ENCODE measurements around the gene GRM3.

GRM3 gene

GRCh38 chr7:86689363-86689762 lies 45.7 kb downstream of the GRM3 start:
- no peak for TF ChIP-seq CTCF (conservative IDR thresholded peaks at IDR 0.05; ENCODE audit: low read depth, low read length)
- DNase-seq (ENCODE audit: low read depth) = no peak
- H3K4me3 ChIP-seq (ENCODE audit: low read length) = no peak overlapping the region

- no peak for DNase-seq (ENCODE audit: low read depth)
- TF ChIP-seq CTCF (conservative IDR thresholded peaks at IDR 0.05; ENCODE audit: low read depth, low read length) = no peak
- H3K4me3 ChIP-seq (ENCODE audit: low read length) = no peak overlapping the region
These were observed 49.0 kb downstream of the GRM3 start for GRCh38 chr7:86692755-86693154.

- DNase-seq (ENCODE audit: low read depth) = no peak
- no peak overlapping the region for H3K4me3 ChIP-seq (ENCODE audit: low read length)
- no peak for TF ChIP-seq CTCF (conservative IDR thresholded peaks at IDR 0.05; ENCODE audit: low read depth, low read length)
These were observed 62.7 kb downstream of the GRM3 start for GRCh38 chr7:86706406-86706805.

GRCh38 chr7:86708031-86708680 lies 64.4 kb downstream of the GRM3 start:
- H3K4me3 ChIP-seq (ENCODE audit: low read length) = no peak overlapping the region
- TF ChIP-seq CTCF (conservative IDR thresholded peaks at IDR 0.05; ENCODE audit: low read depth, low read length) = no peak
- no peak for DNase-seq (ENCODE audit: low read depth)

GRCh38 chr7:86720306-86720705 lies 76.6 kb downstream of the GRM3 start:
- no peak for DNase-seq (ENCODE audit: low read depth)
- TF ChIP-seq CTCF (conservative IDR thresholded peaks at IDR 0.05; ENCODE audit: low read depth, low read length) = no peak
- H3K4me3 ChIP-seq (ENCODE audit: low read length) = no peak overlapping the region

- DNase-seq (ENCODE audit: low read depth) = no peak
These were observed 90.1 kb downstream of the GRM3 start for GRCh38 chr7:86733783-86734182.

More at GRCh38 chr7:86733783-86734182, 90.1 kb downstream of the GRM3 start:
- no peak for TF ChIP-seq CTCF (conservative IDR thresholded peaks at IDR 0.05; ENCODE audit: low read depth, low read length)
- H3K4me3 ChIP-seq (ENCODE audit: low read length) = no peak overlapping the region

Data from retinal pigment epithelial cell (primary cell).